NB4 (cell line): ENCODE data around the gene PAOX.

Experiments
- CTCF ChIP-seq: IDR thresholded peaks from one replicate; pipeline ENCODE4 v1.5.1; 2012; ENCODE audit warnings: low read depth, low read length
- MAX ChIP-seq: IDR thresholded peaks from 2 replicates; pipeline ENCODE4 v1.6.1; 2011; ENCODE audit warnings: low read depth, low read length
- MYC ChIP-seq: IDR thresholded peaks from 2 replicates; pipeline ENCODE4 v1.6.1; 2011; ENCODE audit warnings: low read depth, low read length
- POLR2A ChIP-seq: IDR thresholded peaks from 2 replicates; pipeline ENCODE4 v1.6.1; 2011; ENCODE audit warnings: mild to moderate bottlenecking; ENCODE audit not compliant: insufficient read length; ENCODE audit errors: extremely low read depth

GRCh38 chr10:133391761-133392518 lies 12.9 kb downstream of the PAOX start:
- no peak for TF ChIP-seq CTCF
- TF ChIP-seq POLR2A = no peak
- TF ChIP-seq MAX = no peak
- TF ChIP-seq MYC = no peak
